Endothelial cell of umbilical vein (primary cell): ENCODE measurements around the gene ANO1. TPM values are rescaled to one million over a fixed set of nuclear protein-coding genes. Genes with fewer than 3 reads are reported as not detected.

Experiments
- BruUV-seq: library from RNA; stranded (reverse); fragments of 400-500 nt; replicated peaks from 2 replicates; lab custom pipeline; 2021; lab: Mats Ljungman, UMichigan
- CTCF ChIA-PET: fragments of 300-600, 350-600 bp; sonication (Branson Sonifier 250); formaldehyde crosslinking; loops from one replicate; lab custom pipeline; 2021; ENCODE audit warnings: antibody characterized with exemption, inconsistent platforms; lab: Charles Lee
- POLR2A ChIA-PET: fragments of 300-600, 350-600 bp; sonication (Branson Sonifier 250); formaldehyde crosslinking; loops from one replicate; lab custom pipeline; 2021; ENCODE audit warnings: antibody characterized with exemption, inconsistent platforms; lab: Charles Lee
- DNase-seq: peaks from one replicate; pipeline ENCODE4 v3.0.0-alpha.2; 2011; ENCODE audit warnings: low read depth, low spot score
- FAIRE-seq: peaks from 2 replicates; lab custom pipeline; 2011; peaks lifted over from hg19 to GRCh38; lab: Jason Lieb, UNC
- H2AFZ ChIP-seq: 2 replicates; pipeline ENCODE4 v1.6.0; 2012; ENCODE audit warnings: low read depth, low read length, control low read depth, inconsistent platforms
- H3K27ac ChIP-seq: 2 replicates; pipeline ENCODE4 v1.5.1; 2011; ENCODE audit warnings: low read depth, mild to moderate bottlenecking, control low read depth, low read length, moderate library complexity; ENCODE audit not compliant: insufficient read depth
- H3K27me3 ChIP-seq, 2 experiments: 2 replicates each; pipeline versions ENCODE4 v1.6.0 to v1.6.1; 2011; ENCODE audit warnings: low read length in 2 of 2, mixed read lengths in 1 of 2; ENCODE audit not compliant: control insufficient read depth in 2 of 2, insufficient read depth in 2 of 2
- H3K36me3 ChIP-seq, 2 experiments: 2 replicates in 1 of 2; 3 replicates in 1 of 2; pipeline ENCODE4 v1.5.1; 2011; ENCODE audit warnings: low read length in 2 of 2, mild to moderate bottlenecking in 1 of 2, moderate library complexity in 1 of 2; ENCODE audit not compliant: control insufficient read depth in 2 of 2, insufficient read depth in 2 of 2; ENCODE audit errors: extremely low read depth in 1 of 2
- H3K4me1 ChIP-seq: 3 replicates; pipeline ENCODE4 v1.5.1; 2011; ENCODE audit warnings: mild to moderate bottlenecking, low read length; ENCODE audit not compliant: control insufficient read depth, insufficient read depth; ENCODE audit errors: extremely low read depth
- H3K4me2 ChIP-seq: 2 replicates; pipeline ENCODE4 v1.6.1; 2011; ENCODE audit warnings: low read length, control low read depth, mixed read lengths; ENCODE audit not compliant: insufficient read depth
- H3K4me3 ChIP-seq, 3 experiments: fragments of 200-600 bp in 1 of 3; sonication (generic), shearing (Covaris generic) in 1 of 3; replicated peaks in 1 of 3; 2 replicates each; pipeline ENCODE4 v1.5.1; 2011 to 2016; ENCODE audit warnings: control low read depth in 3 of 3, low read length in 3 of 3, mild to moderate bottlenecking in 2 of 3, inconsistent platforms in 1 of 3, low read depth in 1 of 3, moderate library complexity in 1 of 3; ENCODE audit not compliant: insufficient read depth in 1 of 3
- H3K79me2 ChIP-seq: 2 replicates; pipeline ENCODE4 v1.6.0; 2012; ENCODE audit warnings: low read length, inconsistent platforms; ENCODE audit not compliant: control insufficient read depth, insufficient read depth
- H3K9ac ChIP-seq: replicated peaks from 2 replicates; pipeline ENCODE3; 2011; ENCODE audit warnings: low read length, control low read depth; ENCODE audit not compliant: insufficient read depth; ENCODE audit errors: extremely low read depth
- H3K9me1 ChIP-seq: replicated peaks from 3 replicates; pipeline ENCODE4 v1.6.0; 2011; ENCODE audit warnings: mild to moderate bottlenecking, low read length; ENCODE audit not compliant: control insufficient read depth, insufficient read depth; ENCODE audit errors: extremely low read depth
- H3K9me3 ChIP-seq: replicated peaks from 2 replicates; pipeline ENCODE4 v1.5.1; 2012; ENCODE audit warnings: low read length, inconsistent platforms; ENCODE audit not compliant: control insufficient read depth, insufficient read depth
- H4K20me1 ChIP-seq: replicated peaks from 2 replicates; pipeline ENCODE3; 2011; ENCODE audit warnings: mild to moderate bottlenecking, low read length; ENCODE audit not compliant: control insufficient read depth, insufficient read depth; ENCODE audit errors: extremely low read depth
- EZH2 ChIP-seq: IDR thresholded peaks from 2 replicates; pipeline ENCODE4 v1.6.1; 2012; ENCODE audit warnings: borderline replicate concordance, low read depth, mild to moderate bottlenecking, moderate library complexity, low read length, inconsistent platforms; ENCODE audit not compliant: severe bottlenecking
- GATA2 ChIP-seq: IDR thresholded peaks from 2 replicates; pipeline ENCODE4 v1.7.0; 2011; ENCODE audit warnings: low read depth, mild to moderate bottlenecking, moderate library complexity, mixed read lengths, low read length; ENCODE audit not compliant: insufficient read length, insufficient read depth
- JUN ChIP-seq: IDR thresholded peaks from 2 replicates; pipeline ENCODE4 v1.6.1; 2011; ENCODE audit warnings: borderline replicate concordance, low read depth; ENCODE audit not compliant: insufficient read length, insufficient read depth
- MYC ChIP-seq: IDR thresholded peaks from one replicate; pipeline ENCODE4 v1.6.1; 2011; ENCODE audit warnings: mild to moderate bottlenecking, low read depth, low read length
- POLR2A ChIP-seq: IDR thresholded peaks from 2 replicates; pipeline ENCODE4 v1.6.1; 2012; ENCODE audit warnings: low read depth, mild to moderate bottlenecking, control low read depth, low read length
- POLR2AphosphoS5 ChIP-seq: IDR thresholded peaks from 2 replicates; pipeline ENCODE4 v1.6.1; 2012; ENCODE audit warnings: low read depth, mild to moderate bottlenecking, control low read depth, low read length, moderate library complexity; ENCODE audit not compliant: insufficient read depth
- dilution Hi-C: fragments of 300-500 bp; cut with MboI; formaldehyde crosslinking; loops from one replicate; pipeline ENCODE4 v1.15.0; 2019; ENCODE audit warnings: low sequenced_read_pairs; ENCODE audit not compliant: extremely low pct_ligation_motif_present
- intact Hi-C: fragments of 100-400 bp; cut with micrococcal nuclease; formaldehyde crosslinking; loops from one replicate; pipeline ENCODE4 v1.10.0; 2022
- polyA plus RNA-seq, 4 experiments: library from polyadenylated mRNA; depleted of rRNA in 3 of 4; stranded (reverse) in 3 of 4; unstranded in 1 of 4; fragments of >200 nt; gene quantifications; 2 replicates each; pipeline versions ENCODE4 v1.2.1 to v1.2.3, GENCODE V29; 2011 to 2012; ENCODE audit warnings: missing spikeins in 1 of 4
- total RNA-seq: library from RNA; stranded (reverse); gene quantifications from 2 replicates; pipeline ENCODE4 v1.2.3, GENCODE V29; 2021
- TF ChIP-seq, protein P1 (sequence below): IDR thresholded peaks from 2 replicates; pipeline ENCODE4 v1.6.1; 2011; ENCODE audit not compliant: insufficient read depth, insufficient read length
- TF ChIP-seq, protein P2 (sequence below), 2 donors: IDR thresholded peaks; 1 replicate in 1 of 2; 2 replicates in 1 of 2; pipeline ENCODE4 v1.5.1; 2011; ENCODE audit warnings: low read length in 2 of 2, mild to moderate bottlenecking in 2 of 2, moderate library complexity in 2 of 2, control low read depth in 1 of 2, inconsistent platforms in 1 of 2, low read depth in 1 of 2; ENCODE audit not compliant: insufficient read depth in 1 of 2; ENCODE audit errors: extremely low read depth in 1 of 2

ANO1 gene
- total and polyA plus RNA-seq, 2 donors (not counting 3 experiments of a cell fraction or from before 2014, with no cell fraction given): 0.03 to 0.40 TPM

DNA sequence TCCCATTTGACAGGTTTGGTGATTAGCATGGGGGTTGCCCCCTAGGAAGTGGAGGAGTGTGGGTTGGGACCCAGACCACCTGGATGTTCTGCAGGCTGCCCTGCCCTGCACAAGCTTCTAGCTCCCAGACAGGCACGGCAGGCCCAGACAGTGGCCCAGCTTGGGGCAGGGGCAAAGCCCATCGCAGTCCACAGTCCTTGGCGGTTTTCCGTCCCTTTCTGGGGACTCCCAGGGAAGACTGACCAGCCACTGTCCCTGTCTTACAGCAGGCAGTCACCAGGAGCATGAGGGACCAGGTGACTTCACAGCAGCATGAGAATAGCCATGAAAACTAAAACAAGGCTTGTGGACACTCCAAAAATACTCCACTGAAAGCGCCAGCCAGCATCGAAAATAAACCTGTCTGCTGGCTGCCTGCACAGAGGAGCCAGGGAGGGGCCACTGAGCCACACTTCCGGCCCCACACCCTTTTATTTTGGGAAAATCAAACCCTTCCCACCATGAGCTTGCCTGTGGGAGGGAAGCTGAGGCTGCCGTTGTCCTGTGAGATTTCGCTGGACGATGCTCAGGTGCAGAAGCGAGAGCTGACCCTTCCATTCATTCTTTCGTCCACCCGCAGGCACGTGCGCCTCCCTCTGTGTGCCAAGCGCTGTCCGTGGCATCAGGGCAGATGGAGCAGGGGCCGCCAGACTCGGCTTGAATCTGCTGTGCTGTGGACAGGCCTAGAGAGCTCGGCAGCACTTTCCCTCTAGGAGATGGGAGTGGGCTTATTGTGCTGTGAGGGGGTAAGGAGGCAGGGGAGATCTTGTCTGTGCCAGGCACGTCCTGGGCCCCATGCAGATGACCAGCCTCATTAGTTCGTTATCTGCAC, 153.0 kb downstream of the ANO1 start:
- Histone ChIP-seq H3K9me1 (no peaks in the 10 kb centered on the region), H3K4me3 (no peak overlapping the region), H3K4me2 (no peak overlapping the region), H4K20me1 (no peaks in the 10 kb centered on the region), H2AFZ (no peak overlapping the region), H3K27me3 (no peaks in the 10 kb centered on the region), H3K27ac (no peak overlapping the region), H3K4me1 (peaks cover 7% of the 10 kb centered on the region), H3K9me3 (no peaks in the 10 kb centered on the region), H3K79me2 (no peaks in the 10 kb centered on the region), H3K36me3 (no peaks in the 10 kb centered on the region), H3K9ac (no peak overlapping the region)
- FAIRE-seq: no peak
- TF ChIP-seq MYC: no peak
- TF ChIP-seq POLR2A: no peak
- TF ChIP-seq JUN: no peak
- TF ChIP-seq, protein P1, sequence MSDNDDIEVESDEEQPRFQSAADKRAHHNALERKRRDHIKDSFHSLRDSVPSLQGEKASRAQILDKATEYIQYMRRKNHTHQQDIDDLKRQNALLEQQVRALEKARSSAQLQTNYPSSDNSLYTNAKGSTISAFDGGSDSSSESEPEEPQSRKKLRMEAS: no peak
- TF ChIP-seq POLR2AphosphoS5: no peak
- no peak for TF ChIP-seq GATA2
- TF ChIP-seq EZH2: no peak
- TF ChIP-seq, protein P2, sequence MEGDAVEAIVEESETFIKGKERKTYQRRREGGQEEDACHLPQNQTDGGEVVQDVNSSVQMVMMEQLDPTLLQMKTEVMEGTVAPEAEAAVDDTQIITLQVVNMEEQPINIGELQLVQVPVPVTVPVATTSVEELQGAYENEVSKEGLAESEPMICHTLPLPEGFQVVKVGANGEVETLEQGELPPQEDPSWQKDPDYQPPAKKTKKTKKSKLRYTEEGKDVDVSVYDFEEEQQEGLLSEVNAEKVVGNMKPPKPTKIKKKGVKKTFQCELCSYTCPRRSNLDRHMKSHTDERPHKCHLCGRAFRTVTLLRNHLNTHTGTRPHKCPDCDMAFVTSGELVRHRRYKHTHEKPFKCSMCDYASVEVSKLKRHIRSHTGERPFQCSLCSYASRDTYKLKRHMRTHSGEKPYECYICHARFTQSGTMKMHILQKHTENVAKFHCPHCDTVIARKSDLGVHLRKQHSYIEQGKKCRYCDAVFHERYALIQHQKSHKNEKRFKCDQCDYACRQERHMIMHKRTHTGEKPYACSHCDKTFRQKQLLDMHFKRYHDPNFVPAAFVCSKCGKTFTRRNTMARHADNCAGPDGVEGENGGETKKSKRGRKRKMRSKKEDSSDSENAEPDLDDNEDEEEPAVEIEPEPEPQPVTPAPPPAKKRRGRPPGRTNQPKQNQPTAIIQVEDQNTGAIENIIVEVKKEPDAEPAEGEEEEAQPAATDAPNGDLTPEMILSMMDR (IDR thresholded peaks at IDR 0.05; ENCODE audit: extremely low read depth in 1 of 2, insufficient read depth in 1 of 2, low read depth in 1 of 2, low read length in 2 of 2): no peak
- intact Hi-C loops: no loop called here
- BruUV-seq: no TSS peak
- dilution Hi-C loops: no loop called here
- DNase-seq: no peak
- ChIA-PET POLR2A (interaction anchor here (0.6 kb wide), 1 partner anchor 10 kb away, joined by 7 read pairs; no protein-coding TSS in a partner anchor), CTCF (interaction anchor here (1.0 to 1.4 kb wide), 5 partner anchors 10 to 312 kb away, joined by 3 read pairs; no protein-coding TSS in a partner anchor)
